Measurements from ENCODE around the gene UCHL5.

- TF ChIP-seq, protein P1, sequence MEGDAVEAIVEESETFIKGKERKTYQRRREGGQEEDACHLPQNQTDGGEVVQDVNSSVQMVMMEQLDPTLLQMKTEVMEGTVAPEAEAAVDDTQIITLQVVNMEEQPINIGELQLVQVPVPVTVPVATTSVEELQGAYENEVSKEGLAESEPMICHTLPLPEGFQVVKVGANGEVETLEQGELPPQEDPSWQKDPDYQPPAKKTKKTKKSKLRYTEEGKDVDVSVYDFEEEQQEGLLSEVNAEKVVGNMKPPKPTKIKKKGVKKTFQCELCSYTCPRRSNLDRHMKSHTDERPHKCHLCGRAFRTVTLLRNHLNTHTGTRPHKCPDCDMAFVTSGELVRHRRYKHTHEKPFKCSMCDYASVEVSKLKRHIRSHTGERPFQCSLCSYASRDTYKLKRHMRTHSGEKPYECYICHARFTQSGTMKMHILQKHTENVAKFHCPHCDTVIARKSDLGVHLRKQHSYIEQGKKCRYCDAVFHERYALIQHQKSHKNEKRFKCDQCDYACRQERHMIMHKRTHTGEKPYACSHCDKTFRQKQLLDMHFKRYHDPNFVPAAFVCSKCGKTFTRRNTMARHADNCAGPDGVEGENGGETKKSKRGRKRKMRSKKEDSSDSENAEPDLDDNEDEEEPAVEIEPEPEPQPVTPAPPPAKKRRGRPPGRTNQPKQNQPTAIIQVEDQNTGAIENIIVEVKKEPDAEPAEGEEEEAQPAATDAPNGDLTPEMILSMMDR (IDR thresholded peaks at IDR 0.05; ENCODE audit: extremely low read depth in 1 of 2, insufficient read depth in 1 of 2, low read depth in 1 of 2, low read length in 2 of 2) = no peak
- TF ChIP-seq MYC (IDR thresholded peaks at IDR 0.05; ENCODE audit: low read depth, low read length) = no peak
- no peak for TF ChIP-seq POLR2A (IDR thresholded peaks at IDR 0.05; ENCODE audit: low read depth, low read length)
- no peak for TF ChIP-seq EZH2 (IDR thresholded peaks at IDR 0.05; ENCODE audit: borderline replicate concordance, low read depth, low read length, severe bottlenecking)
- TF ChIP-seq POLR2AphosphoS5 (IDR thresholded peaks at IDR 0.05; ENCODE audit: insufficient read depth, low read depth, low read length) = no peak
- no peak for TF ChIP-seq GATA2 (IDR thresholded peaks at IDR 0.05; ENCODE audit: insufficient read depth, insufficient read length, low read depth, low read length)
Observed at GRCh38 chr1:193013707-193014106, 45.5 kb downstream of the UCHL5 start.

Measured in endothelial cell of umbilical vein (primary cell).